HG02840 (cell line): Measurements from ENCODE around the gene PTGS1.
"Not testable (repeated sequence)": the region's sequence is repeated elsewhere in the genome, so short reads cannot be mapped to it uniquely, and the experiment has no call there.

Experiments
- ATAC-seq: cut with Tn5 transposase; IDR thresholded peaks from one replicate; pipeline ENCODE4 v1.9.1; 2021; ENCODE audit warnings: mild to moderate bottlenecking, moderate library complexity, moderate number of reproducible peaks; ENCODE audit not compliant: unreplicated experiment, low FRiP score

The PTGS1 gene

GRCh38 chr9:122346478-122347347 is 24.1 kb upstream of the PTGS1 start:
- no peak for ATAC-seq

GRCh38 chr9:122347348-122348287 is 23.2 kb upstream of the PTGS1 start:
- no peak for ATAC-seq

GRCh38 chr9:122348288-122348777 is 22.5 kb upstream of the PTGS1 start:
- ATAC-seq = no peak

GRCh38 chr9:122348791-122349190 is 22.0 kb upstream of the PTGS1 start:
- no peak for ATAC-seq

- ATAC-seq = no peak
Observed at GRCh38 chr9:122349201-122349600, 21.6 kb upstream of the PTGS1 start.

GRCh38 chr9:122350577-122351355 is 20.1 kb upstream of the PTGS1 start:
- ATAC-seq = no peak

- ATAC-seq = no peak
Observed at GRCh38 chr9:122354536-122355199, 16.2 kb upstream of the PTGS1 start.

- ATAC-seq = no peak
Observed at GRCh38 chr9:122355336-122355875, 15.4 kb upstream of the PTGS1 start.

GRCh38 chr9:122356627-122357026 is 14.2 kb upstream of the PTGS1 start:
- no peak for ATAC-seq

GRCh38 chr9:122360891-122361290 is 9.9 kb upstream of the PTGS1 start:
- no peak for ATAC-seq

GRCh38 chr9:122363131-122363530 is 7.7 kb upstream of the PTGS1 start:
- not testable (repeated sequence) for ATAC-seq

GRCh38 chr9:122364117-122364782 is 6.6 kb upstream of the PTGS1 start:
- no peak for ATAC-seq

- no peak for ATAC-seq
Observed at GRCh38 chr9:122364783-122365150, 6.1 kb upstream of the PTGS1 start.

GRCh38 chr9:122366074-122366660 is 4.7 kb upstream of the PTGS1 start:
- no peak for ATAC-seq

GRCh38 chr9:122367065-122367464 is 3.8 kb upstream of the PTGS1 start:
- no peak for ATAC-seq

GRCh38 chr9:122367774-122368460 is 2.9 kb upstream of the PTGS1 start:
- no peak for ATAC-seq

GRCh38 chr9:122368642-122369041 is 2.2 kb upstream of the PTGS1 start:
- no peak for ATAC-seq

- no peak for ATAC-seq
Observed at GRCh38 chr9:122370303-122370702, 521 bp upstream of the PTGS1 start.
